DMS153 (cell line): ENCODE data around the gene FBXO44.

ENCODE experiments used
- DNase-seq: peaks from one replicate; lab custom pipeline; 2025; lab: John Stamatoyannopoulos, UW

FBXO44 gene

DNA sequence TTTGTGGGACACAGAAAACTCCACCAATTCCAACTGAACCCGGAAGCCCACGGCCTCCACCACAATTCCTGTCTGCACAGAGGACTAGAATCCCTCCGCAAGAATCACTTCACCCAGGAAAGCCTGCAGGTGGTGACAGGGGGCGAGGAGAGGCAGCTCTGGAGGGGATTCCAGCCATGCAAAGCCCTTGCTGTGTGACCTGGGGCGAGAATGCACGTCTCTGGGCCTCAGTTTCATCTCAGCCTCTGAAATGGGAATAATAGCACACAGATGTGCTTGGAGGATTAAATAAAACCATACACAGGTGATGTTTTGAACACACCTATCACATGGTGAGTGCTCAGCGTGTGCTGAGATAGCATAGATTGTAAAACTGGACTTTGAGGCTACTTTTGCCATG, 14.6 kb upstream of the FBXO44 start:
- DNase-seq = no peak

DNA sequence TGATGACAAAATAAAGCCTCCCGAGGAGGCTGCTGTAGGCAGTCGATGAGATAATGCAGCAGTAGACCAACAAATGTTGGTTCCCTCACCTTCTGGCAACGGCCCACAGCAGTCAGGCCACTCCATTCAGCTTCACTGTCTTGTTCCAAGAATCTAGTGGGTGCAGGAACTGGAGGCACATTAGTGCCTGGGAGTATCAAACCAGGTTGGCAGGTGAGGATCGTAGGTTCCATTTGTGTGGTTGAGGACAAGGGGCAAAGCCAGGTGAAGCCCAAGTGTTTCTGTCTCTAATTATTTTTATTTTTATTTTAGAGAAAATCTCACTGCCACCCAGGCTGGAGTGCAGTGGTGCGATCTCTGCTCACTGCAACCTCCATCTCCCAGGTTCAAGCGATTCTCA, 13.7 kb upstream of the FBXO44 start:
- DNase-seq = no peak

DNA sequence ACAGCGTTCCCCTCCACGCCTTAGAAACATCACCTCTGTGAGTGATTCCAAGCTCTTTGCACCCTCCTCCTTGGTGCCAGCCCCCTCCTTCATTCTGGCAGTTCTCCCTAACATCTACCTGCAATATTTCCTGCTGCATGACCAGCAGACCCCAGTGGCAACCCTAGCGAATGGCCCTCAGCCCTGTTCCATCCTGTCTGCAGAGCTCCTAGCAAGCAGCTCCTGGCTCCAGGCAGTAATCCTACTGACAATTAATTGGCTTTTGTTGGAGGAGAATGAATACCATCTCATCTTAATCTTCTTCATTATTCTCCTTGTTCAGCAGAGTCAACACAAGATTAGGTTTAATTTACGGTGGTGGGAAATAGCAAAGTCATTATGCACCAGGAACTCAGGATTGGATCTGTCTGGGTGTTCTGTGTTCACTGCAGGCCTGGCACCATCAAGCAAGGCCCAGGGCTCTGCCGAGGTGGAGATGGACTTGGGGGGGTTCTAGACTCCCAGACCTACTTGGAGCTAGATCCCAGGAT, 12.8 kb upstream of the FBXO44 start:
- no peak for DNase-seq

DNA sequence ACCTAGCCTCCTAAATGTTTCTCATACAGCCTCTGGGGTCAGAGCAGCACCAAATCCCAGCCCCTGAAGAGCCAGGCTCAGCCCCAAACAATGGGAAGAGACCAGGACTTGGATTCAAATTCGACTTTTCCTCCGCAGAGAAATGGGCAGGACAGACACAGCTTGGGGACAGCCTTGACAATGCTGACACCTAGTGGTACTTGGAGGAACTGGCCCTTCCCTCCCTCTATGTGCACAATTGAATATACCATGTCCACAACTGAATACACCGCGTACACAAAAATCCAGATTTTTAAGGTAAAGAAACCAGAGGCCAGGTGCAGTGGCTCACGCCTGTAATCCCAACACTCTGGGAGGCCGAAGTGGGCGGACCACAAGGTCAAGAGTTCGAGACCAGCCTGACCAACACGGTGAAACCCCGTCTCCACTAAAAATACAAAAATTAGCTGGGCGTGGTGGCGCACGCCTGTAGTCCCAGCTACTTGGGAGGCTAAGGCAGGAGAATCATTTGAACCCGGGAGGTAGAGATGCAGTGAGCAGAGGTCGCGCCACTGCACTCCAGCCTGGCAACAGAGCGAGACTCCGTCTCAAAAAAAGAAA, 12.2 kb upstream of the FBXO44 start:
- peak; percentile 35 for DNase-seq

DNA sequence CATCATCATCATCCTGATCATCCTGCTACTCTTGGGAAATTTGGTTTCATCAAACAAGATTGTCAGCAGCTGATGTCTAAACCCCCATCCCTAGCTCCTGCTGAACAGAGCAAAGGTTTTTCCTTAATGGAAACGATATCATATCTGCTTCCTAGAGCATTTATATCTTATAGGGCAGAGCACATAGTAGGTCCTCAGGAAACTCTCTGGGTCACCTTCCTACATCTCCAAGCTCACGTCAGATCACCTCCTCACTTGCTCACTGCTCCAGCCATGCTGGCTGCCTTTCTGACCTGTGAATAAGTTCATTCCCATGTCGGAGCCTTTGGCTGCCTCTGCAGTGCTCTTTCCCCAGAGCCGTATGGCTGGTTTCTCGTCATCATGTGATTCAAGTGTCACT, 10.9 kb upstream of the FBXO44 start:
- DNase-seq = no peak

DNA sequence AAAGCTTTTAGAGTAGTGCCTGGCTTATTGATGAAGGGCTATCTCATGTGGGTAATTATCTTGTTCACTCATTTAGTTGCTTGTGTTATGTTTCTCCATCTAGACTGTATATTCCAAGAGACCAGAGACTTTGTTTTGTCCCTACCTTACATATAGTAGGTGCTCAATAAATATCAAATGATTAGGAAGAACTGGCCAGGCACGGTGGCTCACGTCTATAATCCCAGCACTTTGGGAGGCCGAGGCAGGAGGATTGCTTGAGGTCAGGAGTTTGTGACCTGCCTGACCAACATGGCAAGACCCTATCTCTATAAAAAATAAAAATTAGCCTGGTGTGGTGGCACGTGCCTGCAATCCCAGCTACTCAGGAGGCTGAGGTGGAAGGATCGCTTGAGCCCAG, 9.4 kb upstream of the FBXO44 start:
- no peak for DNase-seq

DNA sequence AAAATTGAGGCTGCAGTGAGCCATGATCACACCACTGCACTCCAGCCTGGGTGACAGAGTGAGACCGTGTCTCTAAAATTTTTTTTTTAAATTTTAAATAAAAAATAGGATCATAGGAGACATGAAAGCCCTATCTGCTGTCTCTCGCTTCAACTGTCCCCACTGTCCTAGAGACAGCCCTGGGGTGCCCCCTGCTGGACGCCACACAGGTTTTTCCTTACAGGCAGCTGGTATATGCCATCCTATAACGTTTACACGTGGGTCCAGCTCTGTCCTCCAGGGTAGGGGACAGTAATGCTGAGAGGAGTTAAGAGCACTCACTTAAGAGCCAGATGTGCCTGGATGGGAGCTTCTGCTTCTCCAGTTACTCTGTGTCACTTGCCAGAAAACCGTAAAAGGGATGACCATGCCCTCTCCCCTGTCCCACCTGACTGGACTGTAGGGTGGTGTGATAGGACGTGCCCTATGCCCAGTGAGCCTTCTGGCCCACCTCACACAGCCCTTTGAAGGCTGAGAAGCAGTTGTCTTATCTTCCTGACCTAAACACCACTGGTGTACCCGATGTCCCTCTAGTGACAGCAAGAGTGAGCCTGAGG, 8.9 kb upstream of the FBXO44 start:
- peak; percentile 63 for DNase-seq

DNA sequence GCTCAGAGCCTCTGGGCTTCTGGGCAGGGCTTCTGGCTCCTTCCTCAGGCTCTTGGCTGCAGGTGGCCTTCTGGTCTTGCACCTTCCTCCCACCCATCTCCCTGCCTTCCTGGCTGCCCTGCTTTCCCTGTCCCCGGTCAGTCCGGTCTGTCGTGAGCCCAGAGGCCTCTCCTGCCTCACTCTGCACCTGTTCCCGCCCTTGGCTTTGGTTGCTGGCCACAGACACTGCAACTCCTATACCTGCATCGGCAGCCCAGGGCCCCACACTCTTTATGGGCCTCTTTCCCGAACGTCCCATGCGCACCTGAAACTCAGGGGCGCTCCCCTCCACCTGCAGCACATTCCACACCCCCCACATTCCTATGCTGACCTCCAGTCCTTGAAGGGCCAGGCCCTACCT, 8.4 kb upstream of the FBXO44 start:
- no peak for DNase-seq

DNA sequence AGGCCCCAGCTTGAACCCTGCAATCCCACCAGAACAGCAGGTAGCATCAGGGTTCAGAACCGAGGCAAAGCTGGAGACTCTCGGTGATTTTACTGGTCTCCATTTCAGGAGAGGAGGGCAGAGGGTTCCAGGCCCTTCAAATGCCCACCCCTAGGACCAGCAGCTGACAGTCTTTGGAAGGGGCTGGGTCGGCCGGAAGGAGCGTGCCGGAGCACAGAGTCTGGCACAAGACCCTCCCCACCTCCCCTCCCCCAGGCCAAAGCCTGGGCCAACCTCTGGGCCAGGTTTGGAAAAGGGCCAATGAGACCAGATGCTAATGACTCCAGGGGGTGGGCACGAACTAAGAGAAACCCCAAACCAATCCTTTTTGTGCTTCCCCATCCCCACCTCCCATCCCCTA, 7.3 kb upstream of the FBXO44 start:
- no peak for DNase-seq

DNA sequence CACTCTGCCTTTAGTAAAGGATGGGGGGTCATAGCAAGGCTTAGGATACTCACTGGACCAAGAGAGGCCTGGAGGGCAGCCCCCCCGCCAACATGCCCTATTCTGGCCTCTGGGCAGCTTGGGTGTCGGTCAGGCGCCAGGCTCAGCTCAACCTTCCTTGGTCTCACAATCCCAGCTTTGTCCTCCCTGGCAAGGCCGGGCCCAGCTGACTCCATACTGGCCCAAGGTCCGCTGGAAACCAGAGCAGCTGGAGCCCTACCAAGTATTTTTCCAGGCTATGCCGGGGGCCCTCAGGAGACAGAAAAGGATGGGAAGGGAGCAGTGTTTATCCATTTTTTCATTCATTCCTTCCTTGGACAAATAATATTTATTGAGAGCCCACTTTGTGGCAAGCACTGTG, 6.6 kb upstream of the FBXO44 start:
- no peak for DNase-seq

DNA sequence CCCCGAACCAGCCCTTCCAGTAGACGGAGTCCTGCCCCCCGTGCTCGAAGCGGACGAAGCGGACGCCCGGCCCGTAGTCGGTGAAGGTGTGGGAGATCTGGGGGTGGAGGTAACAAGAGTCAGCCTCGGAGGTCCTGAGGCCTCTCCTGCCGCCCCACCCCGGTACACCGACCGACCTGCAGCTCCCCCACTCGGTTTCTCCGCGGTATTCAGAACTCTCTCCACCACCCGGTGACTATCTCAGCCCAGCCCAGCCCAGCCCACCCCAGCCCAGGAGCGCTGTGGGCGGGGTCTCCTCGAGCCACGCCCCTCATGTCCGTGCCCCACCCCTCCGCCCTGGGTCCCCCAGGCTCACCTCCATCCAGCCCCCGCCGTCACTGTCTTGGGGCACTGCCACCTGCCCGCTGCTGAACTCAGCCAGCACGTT, 5.9 kb upstream of the FBXO44 start:
- no peak for DNase-seq

DNA sequence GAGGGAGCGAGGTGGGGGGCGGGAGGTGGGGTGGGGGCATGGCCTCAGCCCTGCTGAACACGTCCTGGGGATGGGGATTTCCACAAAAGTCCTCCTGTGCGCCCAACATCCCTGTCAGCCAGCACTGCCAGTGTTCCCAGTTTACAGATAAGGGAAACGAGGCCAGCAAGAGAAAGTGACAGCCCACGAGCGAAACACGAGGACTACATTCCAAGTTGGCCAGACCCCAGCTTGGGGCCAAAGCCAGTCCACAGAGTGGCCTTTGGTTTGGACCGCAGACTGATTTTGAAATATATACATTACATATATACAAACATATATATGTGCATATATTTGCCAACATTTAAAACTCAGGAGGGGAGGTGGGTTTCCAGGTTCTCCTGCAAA, 5.4 kb upstream of the FBXO44 start:
- DNase-seq = no peak

DNA sequence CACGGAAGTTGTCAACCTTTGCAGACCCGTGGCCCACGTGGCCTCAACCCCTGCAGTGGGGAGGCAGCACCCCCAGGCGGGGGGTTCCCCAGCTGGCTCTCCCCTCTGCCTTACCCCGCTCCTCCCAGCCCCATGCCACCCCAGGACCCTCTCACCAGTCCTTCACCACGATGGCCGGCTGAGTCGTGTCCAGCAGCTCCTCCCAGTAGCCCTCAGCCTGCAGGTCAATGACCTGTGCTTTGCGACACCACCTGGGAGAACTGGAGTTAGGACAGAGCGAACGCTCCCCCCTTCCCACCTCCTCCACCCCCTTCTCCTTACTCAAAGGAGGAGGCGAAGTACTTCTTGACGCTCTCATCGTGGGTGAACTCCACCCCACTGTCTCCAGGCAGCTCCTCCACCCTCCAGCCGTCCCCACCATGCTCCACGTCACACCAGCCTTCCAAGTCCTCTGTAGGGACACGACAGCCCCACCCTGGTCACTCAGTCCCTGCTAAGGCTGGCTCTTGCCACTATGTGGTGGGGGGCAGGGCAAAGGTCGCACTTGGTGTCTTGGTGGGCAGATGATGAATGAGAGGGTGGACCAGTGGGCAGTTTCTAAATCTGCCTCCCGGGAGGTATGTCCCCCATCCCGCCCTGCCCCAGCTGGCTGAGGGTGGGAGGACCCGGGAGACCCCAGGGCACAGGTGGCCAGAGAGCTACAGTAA, 4.9 kb upstream of the FBXO44 start:
- DNase-seq = no peak

DNA sequence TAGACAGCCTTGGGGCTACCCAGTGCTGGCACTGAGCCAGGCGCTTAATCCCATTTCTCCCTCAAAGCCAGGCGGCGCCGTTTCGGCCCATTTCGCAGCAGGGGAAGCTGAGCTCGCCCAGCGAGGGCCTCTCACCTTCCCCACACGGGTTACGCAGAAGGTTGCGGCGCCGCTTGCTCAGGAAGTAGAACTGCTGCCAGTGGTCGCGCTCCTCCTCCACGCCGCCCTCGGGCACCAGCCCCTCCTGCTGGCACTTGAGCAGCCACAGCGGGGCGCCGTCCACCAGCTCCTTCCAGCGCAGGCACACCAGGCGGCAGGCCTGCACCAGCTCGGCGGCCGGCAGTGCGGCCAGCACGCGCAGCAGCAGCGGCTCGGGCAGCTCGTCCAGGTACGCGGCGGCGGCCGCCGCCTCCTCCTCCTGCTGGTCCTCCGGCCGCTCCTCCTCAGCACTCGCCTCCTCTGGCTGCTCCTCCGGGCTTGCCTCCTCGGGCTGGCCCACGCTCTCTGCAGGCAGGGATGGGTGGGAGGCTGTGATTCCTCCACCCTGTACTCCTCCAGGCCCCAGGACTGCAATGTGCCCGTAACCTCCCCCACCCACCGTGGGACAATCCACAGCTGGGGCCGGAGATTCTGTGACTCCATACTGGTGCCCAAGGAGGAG, 4.2 kb upstream of the FBXO44 start:
- peak; percentile 75 for DNase-seq

DNA sequence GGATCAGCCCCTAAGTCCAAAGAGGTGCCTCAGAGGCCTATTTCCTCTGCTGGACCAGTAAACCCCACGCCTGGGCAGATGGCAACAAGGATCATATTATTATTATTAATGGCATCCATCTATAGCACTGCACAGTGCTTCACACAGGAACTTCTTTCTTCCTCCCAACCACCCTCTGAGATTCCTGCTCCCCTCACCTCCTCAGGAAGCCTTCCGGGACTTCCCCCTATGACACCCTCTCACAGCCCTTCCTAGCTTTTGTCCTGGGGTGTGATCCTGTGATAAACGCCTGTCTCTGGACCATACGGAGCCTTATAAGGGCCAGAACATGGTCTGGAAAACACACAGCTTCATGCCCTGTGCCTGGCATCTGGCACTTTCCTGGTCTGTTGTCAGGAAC, 3.7 kb upstream of the FBXO44 start:
- no peak for DNase-seq

DNA sequence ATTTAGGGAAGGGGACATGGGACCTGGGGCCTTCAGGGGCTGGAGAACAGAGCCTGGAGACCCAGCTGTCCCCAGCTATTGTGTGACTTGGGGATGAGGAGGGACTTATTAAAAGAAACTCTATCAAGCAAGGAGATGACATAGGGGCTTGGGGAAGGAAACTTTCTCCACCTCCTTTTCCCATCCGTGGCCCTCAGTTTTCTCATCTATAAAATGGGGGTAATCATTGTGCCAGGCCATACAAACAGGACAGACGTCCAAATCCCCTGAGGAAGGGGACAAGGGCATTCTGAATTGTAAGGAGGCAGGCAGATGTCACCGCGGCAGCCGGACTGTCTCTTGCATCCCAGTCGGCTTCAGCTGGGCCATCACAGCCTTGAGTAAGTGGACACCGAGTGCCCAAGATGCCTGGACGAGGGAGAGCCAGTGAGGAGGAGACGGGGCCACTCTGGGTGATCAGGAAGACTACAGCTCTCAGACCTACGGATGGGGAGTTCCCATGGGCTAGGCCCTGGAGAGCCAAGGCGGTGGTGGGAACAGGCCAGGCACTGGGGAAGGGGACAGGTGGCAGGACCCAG, 2.4 kb upstream of the FBXO44 start:
- no peak for DNase-seq

DNA sequence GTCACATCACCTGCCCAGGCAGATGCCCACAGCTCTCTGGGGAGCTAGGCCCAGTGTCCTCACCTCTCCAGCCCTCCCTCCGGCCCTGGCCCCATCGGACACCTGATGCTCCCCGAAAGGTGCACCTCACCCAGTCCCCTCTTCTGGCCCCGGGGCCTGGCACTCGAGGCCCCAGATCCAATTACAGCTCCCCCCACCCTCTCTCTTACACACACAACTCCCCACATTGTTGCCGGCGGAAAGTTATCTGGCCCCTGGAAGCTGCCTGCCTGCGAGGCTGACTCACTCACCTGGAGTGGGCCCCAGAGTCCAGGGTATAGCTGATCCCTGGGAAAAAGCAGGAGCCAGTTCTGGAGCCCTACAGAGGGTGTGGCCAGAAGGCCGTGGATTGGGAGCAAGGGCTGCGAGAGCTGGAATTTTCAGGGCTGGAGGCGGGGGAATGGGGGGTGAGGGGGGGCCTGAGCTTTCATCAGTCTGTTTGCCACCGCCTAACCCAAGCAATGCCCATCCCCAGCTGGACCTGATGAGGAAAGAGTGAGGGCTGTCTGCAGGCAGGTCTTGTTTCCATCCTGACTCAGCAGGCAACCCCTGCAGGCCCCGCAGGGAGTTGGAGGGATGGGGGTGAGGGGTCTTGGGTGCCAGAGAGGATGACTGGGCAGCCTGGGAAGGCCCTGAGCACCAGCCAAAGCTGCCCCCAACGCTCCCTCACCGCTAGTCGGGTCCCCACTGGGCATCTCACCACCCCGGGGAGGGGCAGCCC, 1.4 kb upstream of the FBXO44 start:
- no peak for DNase-seq

DNA sequence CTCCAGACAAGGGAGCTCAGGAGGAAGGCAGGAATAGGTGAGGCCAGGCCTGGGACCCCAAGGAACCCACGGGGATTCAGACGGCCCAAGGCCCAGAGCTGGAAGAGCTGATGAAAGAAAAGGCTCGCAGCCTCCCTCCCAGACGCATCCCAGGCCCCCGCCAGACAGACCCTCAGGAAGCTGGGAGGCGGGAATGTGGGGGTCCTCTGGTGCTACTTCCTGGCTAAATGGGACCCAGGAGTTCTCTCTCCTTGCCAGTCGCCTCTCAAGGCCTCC, 878 bp upstream of the FBXO44 start:
- DNase-seq = no peak

DNA sequence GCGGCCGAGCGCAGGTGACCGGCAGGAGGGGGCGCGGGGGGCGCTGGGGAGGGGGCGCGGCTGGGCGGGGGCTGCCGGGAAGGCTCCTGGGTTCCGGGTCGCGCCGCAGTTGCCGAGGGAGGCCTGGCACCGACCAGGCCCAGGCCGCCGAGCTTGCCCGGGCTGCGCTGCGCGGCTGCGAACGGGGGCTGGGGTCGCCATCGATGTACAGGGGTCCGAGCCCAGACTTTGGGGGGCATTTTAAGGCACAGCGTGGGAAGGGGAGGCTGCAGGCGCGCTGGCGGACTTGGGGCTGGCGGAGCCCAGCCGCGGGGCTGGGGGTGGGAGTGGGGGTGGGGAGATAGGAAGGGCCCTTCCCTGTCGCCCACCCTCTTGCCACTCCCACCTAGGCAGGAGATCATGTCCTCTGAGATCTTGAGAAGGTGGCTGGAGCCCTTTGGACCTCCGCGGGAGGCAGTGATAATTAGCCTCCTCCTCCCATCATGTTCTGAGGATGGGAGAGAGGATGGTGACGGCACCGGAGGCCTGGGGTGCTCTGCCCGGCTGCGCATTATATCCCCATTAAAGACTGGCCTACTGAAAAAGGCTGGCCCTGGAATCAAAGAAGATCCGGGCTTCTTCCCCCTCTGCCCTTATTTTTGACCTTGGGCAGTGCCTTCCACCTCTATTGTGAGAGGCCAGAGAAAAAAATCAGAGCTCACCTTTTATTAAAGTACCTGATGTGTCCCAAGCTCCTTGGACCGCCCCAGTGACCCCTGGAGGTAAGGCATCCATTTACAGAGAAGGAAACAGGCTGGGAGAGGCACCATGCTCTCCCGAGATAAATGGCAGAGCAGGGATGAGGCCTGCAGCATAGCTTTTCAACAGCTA, 497 bp downstream of the FBXO44 start:
- no peak for DNase-seq

DNA sequence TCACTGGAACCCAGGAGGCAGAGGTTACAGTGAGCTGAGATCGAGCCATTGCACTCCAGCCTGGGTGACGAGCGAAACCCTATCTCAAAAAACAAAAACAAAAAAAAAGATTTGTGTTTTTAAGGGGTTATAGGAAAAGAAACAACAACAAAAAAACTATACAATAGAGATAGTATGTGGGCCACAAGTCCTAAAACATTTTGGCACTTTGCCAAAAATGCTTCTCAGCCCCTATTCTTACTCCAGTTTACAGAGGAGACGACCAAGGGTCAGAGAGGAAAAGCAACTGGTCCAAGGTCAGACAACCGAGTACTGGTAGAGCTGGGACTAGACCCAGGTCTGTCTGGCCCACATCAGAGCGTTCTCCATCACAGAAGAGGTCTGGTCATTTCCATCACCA, 3.0 kb downstream of the FBXO44 start:
- no peak for DNase-seq

DNA sequence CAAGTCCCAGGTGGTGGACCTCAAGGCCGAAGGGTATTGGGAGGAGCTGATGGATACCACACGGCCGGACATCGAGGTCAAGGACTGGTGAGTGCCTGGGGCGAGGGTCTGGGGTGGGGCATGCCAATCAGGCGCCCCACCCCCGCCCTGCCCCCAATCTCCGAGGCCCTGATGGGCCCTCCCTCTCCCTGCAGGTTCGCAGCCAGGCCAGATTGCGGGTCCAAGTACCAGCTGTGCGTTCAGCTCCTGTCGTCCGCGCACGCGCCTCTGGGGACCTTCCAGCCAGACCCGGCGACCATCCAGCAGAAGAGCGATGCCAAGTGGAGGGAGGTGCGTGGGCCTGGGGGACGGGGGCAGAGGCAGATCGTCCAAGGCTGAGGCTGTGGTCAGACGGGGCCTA, 3.9 kb downstream of the FBXO44 start:
- DNase-seq = no peak
